Testis (tissue), 3 donors: ENCODE data around the gene KIAA1755. TPM values are rescaled to one million over a fixed set of nuclear protein-coding genes. Genes with fewer than 3 reads are reported as not detected.

Source experiments
- DNase-seq: peaks from one replicate; pipeline ENCODE4 v3.0.0-alpha.2; 2019
- H3K27ac ChIP-seq, 2 donors: fragments of 200-600 bp; sonication (generic); one replicate each; pipeline ENCODE4 v1.5.1; 2019
- H3K27me3 ChIP-seq: fragments of 200-600 bp; sonication (generic); one replicate; pipeline ENCODE4 v1.5.1; 2019
- H3K36me3 ChIP-seq: fragments of 200-600 bp; sonication (generic); one replicate; pipeline ENCODE4 v1.5.1; 2017; ENCODE audit warnings: low read depth; ENCODE audit errors: missing control alignments
- H3K4me1 ChIP-seq: fragments of 200-600 bp; sonication (generic); one replicate; pipeline ENCODE4 v1.5.1; 2019
- H3K4me3 ChIP-seq, 2 donors: fragments of 200-600 bp; sonication (generic); one replicate each; pipeline ENCODE4 v1.5.1; 2017 to 2019
- H3K9me3 ChIP-seq: fragments of 200-600 bp; sonication (generic); one replicate; pipeline ENCODE4 v1.5.1; 2017
- CTCF ChIP-seq, 3 experiments: fragments of 450-650 bp in 2 of 3; fragments of 200-600 bp in 1 of 3; sonication (generic) in 1 of 3; IDR thresholded peaks; one replicate each; pipeline ENCODE4 v1.5.1; 2016 to 2019; ENCODE audit warnings: antibody characterized with exemption in 3 of 3, mild to moderate bottlenecking in 2 of 3, moderate library complexity in 1 of 3
- POLR2A ChIP-seq: fragments of 450-650 bp; IDR thresholded peaks from one replicate; pipeline ENCODE4 v1.6.1; 2017; ENCODE audit warnings: antibody characterized with exemption, mild to moderate bottlenecking, moderate library complexity
- WGBS, 2 donors: methylation state at CpG; one replicate each; pipeline ENCODE4 v1.1.5; 2018; 5-methylcytosine and 5-hydroxymethylcytosine counted together
- intact Hi-C: fragments of 100-400 bp; cut with DNase I; formaldehyde crosslinking; loops from one replicate; pipeline ENCODE4 v1.15.1; 2023; ENCODE audit warnings: low total_unique reads
- polyA plus RNA-seq: library from polyadenylated mRNA; stranded (reverse); fragments of 350-450 nt; fragmentation: Illumina TruSeq; extraction: RNeasy Lipid Tissue Mini Kit (QIAGEN cat#74804); gene quantifications from one replicate; pipeline ENCODE4 v1.2.3, GENCODE V29; 2014; ENCODE audit warnings: low read depth, low replicate concordance; ENCODE audit not compliant: insufficient read depth
- total RNA-seq, 2 donors: library from RNA; depleted of rRNA; stranded (reverse); fragments of >200 nt; gene quantifications; one replicate each; pipeline ENCODE4 v1.2.3, GENCODE V29; 2016

The KIAA1755 gene
- total and polyA plus RNA-seq, 3 donors from 2014 or later: 5.2 to 9.6 (median 7.6) TPM

- WGBS, 2 donors: 60 to 68% methylated on average over 5 to 8 of the region's 8 CpGs
- H3K36me3 ChIP-seq: no peaks in the 10 kb centered on the region
- no peak for DNase-seq
- no peak overlapping the region for H3K27ac ChIP-seq
- TF ChIP-seq POLR2A (no peak), CTCF (IDR thresholded peaks at IDR 0.05) (no peak)
- H3K4me3 ChIP-seq: no peak overlapping the region
- H3K9me3 ChIP-seq: no peaks in the 10 kb centered on the region
- H3K27me3 ChIP-seq: no peaks in the 10 kb centered on the region
- intact Hi-C loops: loop anchor here (10.0 kb wide), 1 partner anchor 104 kb away; no protein-coding TSS in a partner anchor
- H3K4me1 ChIP-seq: peaks cover 11% of the 10 kb centered on the region
These were observed 91.5 kb downstream of the KIAA1755 start for GRCh38 chr20:38168791-38169589.

- WGBS, 2 donors: 49 to 67% methylated on average over 7 of the region's 7 CpGs
- Histone ChIP-seq H3K4me3 (no peak overlapping the region), H3K27me3 (no peaks in the 10 kb centered on the region), H3K9me3 (no peaks in the 10 kb centered on the region), H3K27ac (no peak overlapping the region), H3K36me3 (no peaks in the 10 kb centered on the region), H3K4me1 (peaks cover 8% of the 10 kb centered on the region)
- intact Hi-C loops: loop anchor here (10.0 kb wide), 1 partner anchor 103 kb away; no protein-coding TSS in a partner anchor
- TF ChIP-seq POLR2A (no peak), CTCF (IDR thresholded peaks at IDR 0.05) (no peak)
- DNase-seq: no peak
These were observed 92.4 kb downstream of the KIAA1755 start for GRCh38 chr20:38167851-38168760.

GRCh38 chr20:38167328-38167850 lies 93.1 kb downstream of the KIAA1755 start:
- intact Hi-C loops: loop anchor here (10.0 kb wide), 1 partner anchor 103 kb away; no protein-coding TSS in a partner anchor
- no peaks in the 10 kb centered on the region for H3K9me3 ChIP-seq
- DNase-seq: no peak
- H3K4me1 ChIP-seq: peaks cover 7% of the 10 kb centered on the region
- no peak overlapping the region for H3K4me3 ChIP-seq
- WGBS, 2 donors: 95% methylated on average over 8 of the region's 8 CpGs
- no peaks in the 10 kb centered on the region for H3K36me3 ChIP-seq
- no peaks in the 10 kb centered on the region for H3K27me3 ChIP-seq
- TF ChIP-seq CTCF (IDR thresholded peaks at IDR 0.05) (no peak), POLR2A (no peak)
- H3K27ac ChIP-seq: no peak overlapping the region

- peaks cover 7% of the 10 kb centered on the region for H3K4me1 ChIP-seq
- TF ChIP-seq POLR2A (no peak), CTCF (IDR thresholded peaks at IDR 0.05) (no peak)
- intact Hi-C loops: loop anchor here (10.0 kb wide), 1 partner anchor 102 kb away; no protein-coding TSS in a partner anchor
- H3K27ac ChIP-seq: peak overlapping the region in 1 of 2 donors; percentile 39
- WGBS, 2 donors: 74 to 79% methylated on average over 11 of the region's 11 CpGs
- no peak for DNase-seq
- H3K36me3 ChIP-seq: no peaks in the 10 kb centered on the region
- no peaks in the 10 kb centered on the region for H3K27me3 ChIP-seq
- no peaks in the 10 kb centered on the region for H3K9me3 ChIP-seq
- H3K4me3 ChIP-seq: no peak overlapping the region
These were observed 93.8 kb downstream of the KIAA1755 start for GRCh38 chr20:38166703-38167233.
